GM12872 (cell line): ENCODE results near the gene SPDL1.

Experiments used
- TF ChIP-seq, protein P1 (sequence below): IDR thresholded peaks from 3 replicates; pipeline ENCODE4 v1.5.1; 2011; ENCODE audit warnings: low read depth, mild to moderate bottlenecking, low read length, moderate library complexity; ENCODE audit not compliant: insufficient read depth

The SPDL1 gene

DNA sequence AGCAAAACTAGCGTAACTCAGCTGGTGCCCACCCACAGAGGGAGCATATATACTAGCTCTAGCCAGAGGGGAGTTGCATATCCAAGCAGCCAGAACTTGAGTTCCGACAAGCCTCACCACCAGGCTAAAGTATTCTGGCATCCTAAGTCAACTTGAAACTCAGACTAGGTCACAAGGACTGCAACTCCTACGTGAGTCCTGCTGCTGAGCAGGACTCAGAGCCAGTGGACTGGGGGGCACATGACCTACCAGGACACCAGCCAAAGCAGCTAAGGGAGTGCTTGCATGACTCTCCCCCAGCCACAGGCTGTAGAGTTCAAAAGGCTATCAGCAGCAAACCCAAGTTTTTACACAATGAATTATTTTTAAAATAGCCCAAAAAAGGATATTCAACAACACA, 26.1 kb downstream of the SPDL1 start:
- TF ChIP-seq, protein P1, sequence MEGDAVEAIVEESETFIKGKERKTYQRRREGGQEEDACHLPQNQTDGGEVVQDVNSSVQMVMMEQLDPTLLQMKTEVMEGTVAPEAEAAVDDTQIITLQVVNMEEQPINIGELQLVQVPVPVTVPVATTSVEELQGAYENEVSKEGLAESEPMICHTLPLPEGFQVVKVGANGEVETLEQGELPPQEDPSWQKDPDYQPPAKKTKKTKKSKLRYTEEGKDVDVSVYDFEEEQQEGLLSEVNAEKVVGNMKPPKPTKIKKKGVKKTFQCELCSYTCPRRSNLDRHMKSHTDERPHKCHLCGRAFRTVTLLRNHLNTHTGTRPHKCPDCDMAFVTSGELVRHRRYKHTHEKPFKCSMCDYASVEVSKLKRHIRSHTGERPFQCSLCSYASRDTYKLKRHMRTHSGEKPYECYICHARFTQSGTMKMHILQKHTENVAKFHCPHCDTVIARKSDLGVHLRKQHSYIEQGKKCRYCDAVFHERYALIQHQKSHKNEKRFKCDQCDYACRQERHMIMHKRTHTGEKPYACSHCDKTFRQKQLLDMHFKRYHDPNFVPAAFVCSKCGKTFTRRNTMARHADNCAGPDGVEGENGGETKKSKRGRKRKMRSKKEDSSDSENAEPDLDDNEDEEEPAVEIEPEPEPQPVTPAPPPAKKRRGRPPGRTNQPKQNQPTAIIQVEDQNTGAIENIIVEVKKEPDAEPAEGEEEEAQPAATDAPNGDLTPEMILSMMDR = no peak

DNA sequence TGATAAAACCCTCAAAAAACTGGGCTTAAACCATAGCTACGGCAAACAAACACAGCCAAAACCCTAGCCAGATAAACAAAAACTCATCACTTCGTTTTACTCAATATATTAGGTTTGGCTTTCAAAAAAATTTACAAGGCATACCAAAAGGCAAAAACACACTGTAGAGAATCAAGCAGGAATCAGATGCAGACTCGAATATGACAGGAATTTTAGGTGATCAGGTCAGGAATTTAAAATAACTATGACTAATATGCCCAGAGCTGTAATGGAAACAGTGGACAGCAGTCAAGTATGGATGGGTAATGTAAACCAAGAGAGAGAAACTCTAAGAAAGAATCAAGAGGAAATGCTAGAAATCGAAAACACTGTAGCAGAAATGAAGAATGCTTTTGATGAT, 27.0 kb downstream of the SPDL1 start:
- TF ChIP-seq, protein P1 = no peak

- TF ChIP-seq, protein P1 = no peak
These were observed 32.0 kb downstream of the SPDL1 start for GRCh38 chr5:169615561-169615960.

DNA sequence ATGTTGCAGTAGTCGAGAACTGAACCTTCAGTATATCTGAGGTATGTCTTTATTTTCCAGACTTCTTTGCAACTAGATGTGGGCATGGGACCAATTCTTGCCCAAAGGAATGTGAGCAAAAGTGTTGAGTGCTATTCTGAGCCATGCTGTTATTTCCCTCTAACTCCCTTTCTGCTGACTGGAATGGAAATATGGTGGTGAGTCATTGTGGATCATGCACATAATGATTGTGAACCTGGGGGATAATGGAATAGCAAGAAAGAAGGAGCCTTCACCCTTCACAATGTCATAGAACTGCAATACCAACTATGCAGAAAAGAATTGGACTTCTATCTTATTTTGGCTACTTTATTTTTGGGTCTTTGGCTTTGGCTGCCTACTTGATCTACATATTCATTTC, 43.2 kb downstream of the SPDL1 start:
- TF ChIP-seq, protein P1 = no peak

DNA sequence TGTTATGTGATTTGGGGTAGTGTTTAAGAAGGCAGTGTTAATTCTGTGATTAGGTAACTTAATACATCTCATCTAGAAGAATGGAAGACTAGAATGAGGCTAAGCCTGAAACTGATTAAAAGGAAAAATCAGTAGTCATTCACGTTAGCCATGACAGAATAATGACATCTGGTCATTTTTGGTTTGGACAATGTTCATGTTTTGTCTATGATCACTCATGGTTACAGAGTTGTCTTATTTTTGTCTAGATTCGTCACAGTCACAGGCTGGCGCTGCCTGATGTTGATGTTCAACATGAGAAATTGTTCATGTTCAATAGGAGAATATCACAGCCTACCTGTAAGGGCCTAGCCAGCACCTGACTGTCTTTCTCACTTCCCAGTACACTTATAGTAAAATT, 44.0 kb downstream of the SPDL1 start:
- TF ChIP-seq, protein P1 = no peak

GRCh38 chr5:169628892-169629291, 45.3 kb downstream of the SPDL1 start:
- TF ChIP-seq, protein P1 = no peak

- TF ChIP-seq, protein P1 = no peak
These were observed 46.4 kb downstream of the SPDL1 start for GRCh38 chr5:169629847-169630548.

- TF ChIP-seq, protein P1 = no peak
These were observed 47.8 kb downstream of the SPDL1 start for GRCh38 chr5:169631360-169631759.
